H1 (cell line): Measurements from ENCODE around the gene CCDC88C. TPM values are rescaled to one million over a fixed set of nuclear protein-coding genes. Genes with fewer than 3 reads are reported as not detected.

Experiments used
- CTCF ChIA-PET: fragments of 300-600 bp; sonication (Branson Sonifier 250); formaldehyde crosslinking; loops from one replicate; lab custom pipeline; 2021; ENCODE audit not compliant: partially characterized antibody; lab: Charles Lee
- POLR2A ChIA-PET: fragments of 300-600 bp; sonication (Branson Sonifier 250); formaldehyde crosslinking; loops from one replicate; lab custom pipeline; 2021; ENCODE audit warnings: inconsistent platforms; ENCODE audit not compliant: partially characterized antibody; lab: Charles Lee
- DNase-seq, 2 experiments: peaks; one replicate each; pipeline versions ENCODE4 v3.0.0 to v3.0.0-alpha.2; 2010 to 2022; ENCODE audit warnings: low spot score in 2 of 2, low read depth in 1 of 2, mixed read lengths in 1 of 2
- FAIRE-seq: peaks from 2 replicates; lab custom pipeline; 2011; peaks lifted over from hg19 to GRCh38; lab: Jason Lieb, UNC
- H2AFZ ChIP-seq: 2 replicates; pipeline ENCODE4 v1.8.1; 2012; ENCODE audit warnings: low read length, inconsistent platforms
- H2AK5ac ChIP-seq: 2 replicates; pipeline ENCODE4 v1.6.1; 2013; ENCODE audit warnings: low read depth, low read length
- H2BK120ac ChIP-seq: replicated peaks from 2 replicates; pipeline ENCODE3; 2013; ENCODE audit warnings: low read depth, low read length, inconsistent platforms
- H2BK12ac ChIP-seq: 2 replicates; pipeline ENCODE4 v1.6.1; 2013; ENCODE audit warnings: low read depth, low read length
- H2BK15ac ChIP-seq: 2 replicates; pipeline ENCODE4 v1.6.1; 2013; ENCODE audit warnings: low read length
- H2BK20ac ChIP-seq: 2 replicates; pipeline ENCODE4 v1.6.1; 2013; ENCODE audit warnings: low read length
- H2BK5ac ChIP-seq: 2 replicates; pipeline ENCODE4 v1.6.1; 2013; ENCODE audit warnings: low read depth, low read length
- H3K14ac ChIP-seq: 2 replicates; pipeline ENCODE4 v1.6.1; 2013; ENCODE audit warnings: inconsistent platforms; ENCODE audit not compliant: insufficient read length
- H3K18ac ChIP-seq: 2 replicates; pipeline ENCODE4 v1.6.1; 2013; ENCODE audit warnings: low read length; ENCODE audit errors: extremely low read depth
- H3K23ac ChIP-seq: 2 replicates; pipeline ENCODE4 v1.6.1; 2013; ENCODE audit warnings: inconsistent platforms; ENCODE audit not compliant: insufficient read length
- H3K23me2 ChIP-seq: 2 replicates; pipeline ENCODE4 v1.6.1; 2013; ENCODE audit warnings: low read depth, low read length
- H3K27ac ChIP-seq: 2 replicates; pipeline ENCODE4 v1.6.1; 2011; ENCODE audit warnings: low read depth, low read length, inconsistent platforms
- H3K27me3 ChIP-seq, 4 experiments: replicated peaks in 1 of 4; 1 replicate in 1 of 4; 2 replicates in 3 of 4; pipeline versions ENCODE4 v1.6.1 to v1.8.1; 2011 to 2013; ENCODE audit warnings: low read length in 3 of 4, mild to moderate bottlenecking in 3 of 4, inconsistent platforms in 2 of 4, mixed read lengths in 2 of 4, moderate library complexity in 1 of 4; ENCODE audit not compliant: control insufficient read depth in 3 of 4, insufficient read depth in 3 of 4; ENCODE audit errors: extremely low read depth in 1 of 4
- H3K36me3 ChIP-seq, 4 experiments: 2 replicates each; pipeline versions ENCODE4 v1.6.1 to v1.8.1; 2011 to 2013; ENCODE audit warnings: mild to moderate bottlenecking in 4 of 4, low read length in 3 of 4, moderate library complexity in 2 of 4, control low read depth in 1 of 4, inconsistent platforms in 1 of 4; ENCODE audit not compliant: insufficient read depth in 4 of 4, control insufficient read depth in 2 of 4
- H3K4ac ChIP-seq: replicated peaks from 2 replicates; pipeline ENCODE3; 2013; ENCODE audit warnings: low read length, low read depth, mixed read lengths, inconsistent platforms; ENCODE audit not compliant: insufficient read length
- H3K4me1 ChIP-seq, 4 experiments: replicated peaks in 1 of 4; 1 replicate in 1 of 4; 2 replicates in 3 of 4; pipeline versions ENCODE4 v1.6.1 to v1.8.1; 2011 to 2013; ENCODE audit warnings: low read length in 3 of 4, inconsistent platforms in 2 of 4, mixed read lengths in 1 of 4; ENCODE audit not compliant: insufficient read depth in 4 of 4, control insufficient read depth in 3 of 4
- H3K4me2 ChIP-seq, 2 experiments: 2 replicates each; pipeline versions ENCODE4 v1.6.1 to v1.8.1; 2011 to 2013; ENCODE audit warnings: low read depth in 2 of 2, low read length in 2 of 2, control low read depth in 1 of 2, inconsistent platforms in 1 of 2, mild to moderate bottlenecking in 1 of 2; ENCODE audit not compliant: insufficient read depth in 1 of 2
- H3K4me3 ChIP-seq, 4 experiments: fragments of 200-600, 300-600 bp in 1 of 4; sonication (generic), shearing (Covaris generic), sonication (Bioruptor Twin) in 1 of 4; 2 replicates each; pipeline versions ENCODE4 v1.5.1 to v1.8.1; 2011 to 2016; ENCODE audit warnings: low read length in 4 of 4, low read depth in 3 of 4, control low read depth in 2 of 4, inconsistent platforms in 2 of 4, mild to moderate bottlenecking in 2 of 4, mixed read lengths in 1 of 4, moderate library complexity in 1 of 4; ENCODE audit not compliant: insufficient read depth in 2 of 4; ENCODE audit errors: extremely low read depth in 1 of 4
- H3K56ac ChIP-seq: replicated peaks from 2 replicates; pipeline ENCODE3; 2013; ENCODE audit warnings: low read depth, mild to moderate bottlenecking, mixed read lengths, low read length, inconsistent platforms; ENCODE audit not compliant: insufficient read length
- H3K79me1 ChIP-seq: 2 replicates; pipeline ENCODE4 v1.6.1; 2013; ENCODE audit warnings: low read depth, low read length, control low read depth
- H3K79me2 ChIP-seq, 2 experiments: 2 replicates each; pipeline versions ENCODE4 v1.6.1 to v1.8.1; 2012 to 2013; ENCODE audit warnings: low read length in 2 of 2, mild to moderate bottlenecking in 2 of 2, inconsistent platforms in 1 of 2; ENCODE audit not compliant: insufficient read depth in 2 of 2, control insufficient read depth in 1 of 2
- H3K9ac ChIP-seq, 4 experiments: replicated peaks in 1 of 4; 1 replicate in 1 of 4; 2 replicates in 3 of 4; pipeline versions ENCODE4 v1.6.1 to v1.8.1; 2011 to 2013; ENCODE audit warnings: low read depth in 3 of 4, low read length in 3 of 4, control low read depth in 2 of 4, mild to moderate bottlenecking in 2 of 4, moderate library complexity in 2 of 4, inconsistent platforms in 1 of 4; ENCODE audit errors: extremely low read depth in 1 of 4
- H3K9me3 ChIP-seq, 2 experiments: 2 replicates each; pipeline versions ENCODE4 v1.6.1 to v1.8.1; 2012 to 2013; ENCODE audit warnings: mild to moderate bottlenecking in 2 of 2, moderate library complexity in 2 of 2, control low read depth in 1 of 2, inconsistent platforms in 1 of 2, low read depth in 1 of 2, low read length in 1 of 2, mixed read lengths in 1 of 2; ENCODE audit not compliant: insufficient read depth in 2 of 2
- H4K20me1 ChIP-seq, 2 experiments: replicated peaks in 1 of 2; 2 replicates each; pipeline versions ENCODE3 to v1.8.1; 2011 to 2013; ENCODE audit warnings: inconsistent platforms in 2 of 2, low read length in 2 of 2, mild to moderate bottlenecking in 1 of 2; ENCODE audit not compliant: insufficient read depth in 2 of 2, control insufficient read depth in 1 of 2
- H4K5ac ChIP-seq: 2 replicates; pipeline ENCODE4 v1.6.1; 2013; ENCODE audit warnings: low read length, low read depth, mixed read lengths, inconsistent platforms; ENCODE audit not compliant: insufficient read length
- H4K8ac ChIP-seq: 2 replicates; pipeline ENCODE4 v1.8.0; 2013; ENCODE audit warnings: mild to moderate bottlenecking, moderate library complexity, low read length, inconsistent platforms; ENCODE audit not compliant: insufficient read depth; ENCODE audit errors: extremely low read depth
- H4K91ac ChIP-seq: replicated peaks from 2 replicates; pipeline ENCODE3; 2013; ENCODE audit warnings: low read length, mixed read lengths, inconsistent platforms; ENCODE audit not compliant: insufficient read length
- GTF2F1 ChIP-seq: IDR thresholded peaks from 2 replicates; pipeline ENCODE4 v1.6.1; 2012; ENCODE audit warnings: low read depth, low read length, improper control_type of control experiment, borderline replicate concordance
- SAP30 ChIP-seq: fragments of 300-600 bp; sonication (generic); IDR thresholded peaks from 2 replicates; pipeline ENCODE4 v1.7.1; 2012; ENCODE audit warnings: low read length, moderate library complexity, mild to moderate bottlenecking, inconsistent platforms; ENCODE audit not compliant: insufficient read depth, insufficient replicate concordance
- SRF ChIP-seq: IDR thresholded peaks from 2 replicates; pipeline ENCODE4 v1.6.1; 2011; ENCODE audit warnings: mild to moderate bottlenecking, low read depth, low read length, moderate library complexity
- TAF1 ChIP-seq: IDR thresholded peaks from 2 replicates; pipeline ENCODE4 v1.6.1; 2011; ENCODE audit warnings: mild to moderate bottlenecking, low read depth, low read length
- WGBS, 2 experiments: shearing (Covaris generic) in 1 of 2; methylation state at CpG; one replicate each; pipeline versions ENCODE4 v1.1.6 to v1.1.7; 2013 to 2015; ENCODE audit warnings: low lambda C conversion rate in 2 of 2, mixed read lengths in 2 of 2, inconsistent platforms in 1 of 2, low coverage in 1 of 2, missing lambda C conversion rate in 1 of 2; ENCODE audit not compliant: insufficient replicate concordance in 2 of 2, insufficient coverage in 1 of 2, insufficient read length in 1 of 2; ENCODE audit errors: extremely low coverage in 1 of 2, missing lambda C conversion rate in 1 of 2; 5-methylcytosine and 5-hydroxymethylcytosine counted together
- polyA plus RNA-seq, 7 experiments: library from polyadenylated mRNA; depleted of rRNA in 3 of 7; stranded (reverse) in 5 of 7; unstranded in 2 of 7; fragments of >200 nt in 5 of 7; fragments of 200-250 nt in 2 of 7; gene quantifications; 1 replicate in 5 of 7; 2 replicates in 1 of 7; 4 replicates in 1 of 7; pipeline versions ENCODE4 v1.2.1 to v1.2.3, GENCODE V29; 2011 to 2013; ENCODE audit warnings: missing spikeins in 2 of 7, mixed read lengths in 2 of 7
- total RNA-seq: library from RNA; stranded (reverse); fragmentation: NEBNext Ultra II Directional; extraction: Animal tissue kit (Norgen Biotek cat#: 25700); gene quantifications from 2 replicates; pipeline ENCODE4 v1.2.1, GENCODE V29; 2021

CCDC88C gene
- total and polyA plus RNA-seq, 2 of the 8 experiments (the other 6 are each of a cell fraction or from before 2014, with no cell fraction given): 10.3 to 57.7 TPM

- CTCF ChIA-PET: interaction anchor here (1.1 to 11.6 kb wide), 7 partner anchors 12 to 106 kb away, joined by 3 to 135 read pairs (median 4); no protein-coding TSS in a partner anchor
- no peak for FAIRE-seq
- H2BK20ac ChIP-seq: no peak overlapping the region
- no peak for TF ChIP-seq SAP30
- TF ChIP-seq TAF1: no peak
- no peak for TF ChIP-seq GTF2F1
- no peak for TF ChIP-seq SRF
Measured at GRCh38 chr14:91341334-91341733, 76.3 kb downstream of the CCDC88C start.

More at GRCh38 chr14:91341334-91341733, 76.3 kb downstream of the CCDC88C start:
- H3K4ac ChIP-seq: no peak overlapping the region
- no peaks in the 10 kb centered on the region for H3K9me3 ChIP-seq
- peaks cover 2% of the 10 kb centered on the region; the same call in 1 of the 2 replicates for H3K79me1 ChIP-seq
- no peak overlapping the region for H3K14ac ChIP-seq
- no peak overlapping the region for H3K4me2 ChIP-seq
- H3K27me3 ChIP-seq: no peaks in the 10 kb centered on the region
- no peaks in the 10 kb centered on the region; the same call in 1 of the 2 replicates for H3K23me2 ChIP-seq
- H2AFZ ChIP-seq: no peak overlapping the region
- H3K23ac ChIP-seq: no peak overlapping the region
- H4K20me1 ChIP-seq: peaks cover 0 to 5% of the 10 kb centered on the region in 2 experiments
- no peak overlapping the region for H4K8ac ChIP-seq
- no peak overlapping the region for H3K27ac ChIP-seq
- WGBS, 2 experiments: 77% methylated on average over 2 of the region's 2 CpGs; no CpG with 5 or more reads in 1 of the 2 experiments
- H2BK12ac ChIP-seq: no peak overlapping the region
- no peak overlapping the region for H2BK15ac ChIP-seq
- H2BK5ac ChIP-seq: no peak overlapping the region
- DNase-seq: no peak
- H3K4me1 ChIP-seq: no peaks in the 10 kb centered on the region; a peak in 1 of 7 replicates
- peaks cover 6 to 37% (median 16%) of the 10 kb centered on the region in 4 experiments; a peak in 6 of 8 replicates for H3K36me3 ChIP-seq
- H4K5ac ChIP-seq: no peak overlapping the region
- H2BK120ac ChIP-seq: no peak overlapping the region
- no peak overlapping the region for H3K18ac ChIP-seq
- no peak overlapping the region for H3K4me3 ChIP-seq
- peaks cover 0 to 9% of the 10 kb centered on the region in 2 experiments; a peak in 1 of 4 replicates for H3K79me2 ChIP-seq
- no peak overlapping the region for H2AK5ac ChIP-seq
- no peak overlapping the region for H3K56ac ChIP-seq
- POLR2A ChIA-PET: no interaction called here
- no peak overlapping the region for H4K91ac ChIP-seq
- no peak overlapping the region for H3K9ac ChIP-seq
